Stimulated activated CD4-positive, alpha-beta T cell treated with anti-CD3 and anti-CD28 coated beads, TNF-alpha, amount 100 ng/mL, for 48 hours (primary cell): ENCODE measurements around the gene COBL.
"Not testable (repeated sequence)": the region's sequence is repeated elsewhere in the genome, so short reads cannot be mapped to it uniquely, and the experiment has no call there.

ENCODE experiments used
- DNase-seq, 3 donors: peaks; one replicate each; pipeline ENCODE4 v3.0.0-alpha.2; 2020; ENCODE audit warnings: low read depth in 3 of 3

Gene COBL

DNA sequence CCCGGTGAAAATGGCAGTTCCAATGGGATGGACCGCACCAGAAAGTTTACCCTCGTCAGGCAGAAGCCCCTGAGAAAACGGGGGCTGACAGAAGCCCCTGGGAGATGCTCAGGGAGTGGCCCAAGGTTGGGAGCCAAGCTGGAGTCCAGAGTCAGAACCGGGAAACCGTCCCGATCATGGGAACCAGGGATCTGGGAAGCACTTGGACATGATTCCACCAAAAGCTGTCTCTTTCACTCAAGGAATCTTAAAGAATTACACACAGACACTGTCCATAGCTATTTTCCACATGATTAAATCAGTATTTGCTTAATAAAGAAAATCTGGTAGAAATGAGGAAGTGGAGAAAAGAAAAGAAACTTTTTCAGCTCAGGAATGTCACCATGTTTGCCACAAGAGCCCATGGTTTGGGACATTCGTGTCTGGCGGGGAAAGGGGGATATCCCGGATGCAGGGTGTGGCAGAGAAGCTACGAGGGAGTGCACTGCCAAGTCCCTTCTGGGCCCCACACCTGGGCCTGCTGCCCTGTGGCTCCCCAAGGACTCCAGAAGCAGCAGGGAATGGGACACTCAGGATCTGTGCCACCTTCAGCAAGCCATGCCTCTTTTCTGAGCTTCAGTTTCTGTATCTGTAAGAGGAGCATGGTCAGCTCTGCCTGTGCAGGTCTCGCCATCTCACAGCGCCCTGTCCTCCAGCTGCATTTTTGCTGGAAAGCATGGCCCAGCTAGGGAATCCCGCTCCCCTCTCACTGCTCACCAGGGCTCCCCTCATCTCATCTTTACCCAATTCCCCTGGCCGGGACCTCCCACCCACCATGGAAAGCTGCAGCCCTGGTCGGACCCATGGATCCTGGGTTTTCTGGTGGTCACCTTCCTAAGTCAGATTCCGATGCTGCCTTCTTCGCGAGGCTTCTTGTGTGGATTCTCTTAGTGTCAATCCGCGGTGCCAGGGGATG, 308.8 kb downstream of the COBL start:
- DNase-seq: no peak

GRCh38 chr7:51006483-51007235, 309.9 kb downstream of the COBL start:
- no peak for DNase-seq

GRCh38 chr7:51005074-51005473, 311.5 kb downstream of the COBL start:
- DNase-seq: no peak

- no peak for DNase-seq
Measured at GRCh38 chr7:51000956-51001355, 315.7 kb downstream of the COBL start.

- no peak for DNase-seq
Measured at GRCh38 chr7:50994753-50995319, 321.8 kb downstream of the COBL start.

DNA sequence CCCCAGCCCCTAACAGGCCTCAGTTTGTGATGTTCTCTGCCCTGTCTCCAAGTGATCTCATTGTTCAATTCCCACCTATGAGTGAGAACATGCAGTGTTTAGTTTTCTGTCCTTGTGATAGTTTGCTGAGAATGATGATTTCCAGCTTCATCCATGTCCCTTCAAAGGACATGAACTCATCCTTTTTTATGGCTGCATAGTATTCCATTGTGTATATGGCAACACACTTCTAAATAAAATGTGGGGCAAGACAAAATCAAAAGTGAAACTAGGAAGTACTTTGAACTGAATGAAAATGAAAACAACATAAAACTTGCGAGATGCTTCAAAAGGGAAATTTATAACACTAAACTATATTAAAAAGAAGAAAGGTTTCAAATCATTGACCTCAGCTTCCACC, 326.4 kb downstream of the COBL start:
- DNase-seq: not testable (repeated sequence)

GRCh38 chr7:50988988-50989387, 327.6 kb downstream of the COBL start:
- DNase-seq: no peak

DNA sequence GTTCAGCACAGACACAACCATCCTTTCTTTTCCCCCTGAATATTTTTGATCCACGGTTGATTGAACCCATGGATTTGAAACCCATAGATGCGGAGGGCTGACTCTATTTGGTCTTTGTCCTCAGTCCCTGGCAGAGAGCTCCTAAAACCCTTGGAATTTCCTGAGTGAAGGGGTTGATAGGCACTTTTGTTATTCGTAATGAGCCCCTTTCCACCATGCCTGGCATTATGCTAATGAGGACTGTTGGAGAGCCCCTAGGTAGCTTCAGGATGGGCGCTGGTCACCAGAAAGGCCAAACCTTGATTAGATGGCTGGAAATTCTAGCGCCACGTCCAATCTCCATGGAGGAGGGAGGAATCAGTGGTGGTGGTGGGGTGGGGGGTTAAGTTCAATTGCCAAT, 328.1 kb downstream of the COBL start:
- no peak for DNase-seq

GRCh38 chr7:50985096-50985495, 331.5 kb downstream of the COBL start:
- DNase-seq: no peak

DNA sequence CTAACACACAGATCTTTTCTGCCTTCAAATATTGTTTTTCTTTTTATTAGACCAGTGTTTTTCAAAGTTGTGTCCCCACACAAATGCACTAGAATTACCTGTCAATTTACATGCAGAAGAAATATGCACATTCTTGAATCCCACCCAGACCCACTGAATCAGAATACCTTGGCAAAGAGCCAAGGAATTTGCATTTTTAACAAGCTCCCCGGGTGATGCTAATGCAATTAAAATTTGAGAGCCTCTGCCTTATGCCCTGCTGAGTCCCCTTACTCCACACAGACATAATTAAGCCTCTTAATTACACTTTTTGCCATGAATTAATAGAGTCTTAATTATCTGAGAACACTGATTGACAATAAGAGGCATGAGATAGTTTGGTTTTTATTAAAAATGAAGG, 332.8 kb downstream of the COBL start:
- no peak for DNase-seq

- DNase-seq: no peak
Measured at GRCh38 chr7:50982626-50983025, 334.0 kb downstream of the COBL start.

- DNase-seq: no peak
Measured at GRCh38 chr7:50981743-50982142, 334.9 kb downstream of the COBL start.

GRCh38 chr7:50980411-50980810, 336.2 kb downstream of the COBL start:
- no peak for DNase-seq

DNA sequence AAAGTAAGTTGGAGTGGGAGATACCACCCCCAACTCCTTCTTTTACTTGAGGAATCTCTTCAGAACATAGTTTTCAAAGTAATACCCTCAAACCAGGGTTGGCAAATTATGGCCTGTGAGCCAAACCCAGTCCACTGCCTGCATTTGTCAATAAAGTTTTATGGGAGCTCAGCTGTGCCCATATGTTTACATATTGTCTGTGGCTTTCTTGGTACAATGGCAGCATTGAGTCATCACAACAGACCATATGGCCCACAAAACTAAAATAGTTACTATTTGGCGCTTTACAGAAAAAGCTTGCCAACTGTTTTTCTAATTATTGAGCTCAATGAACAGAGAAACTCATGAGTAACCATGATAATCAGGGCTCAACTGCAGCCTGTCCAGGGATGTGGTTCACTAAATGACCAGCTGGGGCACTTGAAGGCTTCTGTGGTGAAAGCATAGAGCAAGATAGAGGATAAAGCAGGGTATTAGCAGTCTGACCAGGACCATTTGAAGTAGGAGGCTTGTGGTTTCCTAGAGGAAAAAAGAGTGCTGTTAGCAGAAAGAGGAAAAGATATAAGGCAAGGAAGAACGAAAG, 337.9 kb downstream of the COBL start:
- no peak for DNase-seq

DNA sequence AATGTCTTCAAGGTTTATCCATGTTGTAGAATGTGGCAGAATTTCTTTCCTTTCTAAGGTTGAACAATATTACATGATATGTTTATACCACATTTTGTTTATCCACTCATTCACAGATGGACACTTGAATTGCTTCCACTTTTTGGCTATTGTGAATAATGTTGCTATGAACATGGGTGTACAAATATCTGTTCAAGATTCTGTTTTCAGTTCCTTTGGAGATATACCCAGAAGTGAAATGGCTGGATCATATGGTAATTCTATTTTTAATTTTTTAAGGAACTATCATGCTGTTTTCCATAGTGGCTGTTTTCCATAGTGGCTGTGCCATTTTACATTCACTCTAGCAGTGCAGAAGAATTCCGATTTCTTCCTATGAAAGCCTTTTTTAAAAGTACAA, 339.2 kb downstream of the COBL start:
- no peak for DNase-seq

- no peak for DNase-seq
Measured at GRCh38 chr7:50976064-50976463, 340.5 kb downstream of the COBL start.

DNA sequence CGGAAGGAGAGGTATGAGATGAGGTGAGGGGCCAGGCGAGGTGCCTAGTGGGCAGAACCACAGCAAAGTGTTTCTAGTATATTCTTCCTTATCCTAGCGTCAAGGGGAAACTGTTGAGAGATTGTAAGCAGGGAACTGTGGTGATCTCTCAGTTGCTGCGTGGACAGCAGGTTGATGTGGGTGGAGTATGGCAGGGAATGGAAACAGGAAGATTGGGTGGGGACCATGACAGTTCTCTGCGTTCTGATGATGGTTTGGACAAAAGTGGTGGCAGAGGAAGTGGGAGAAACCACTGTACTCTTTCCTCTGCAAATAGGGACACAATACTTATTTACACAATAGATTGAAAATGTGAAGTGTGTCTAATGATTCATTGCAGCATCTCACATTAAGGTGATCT, 342.4 kb downstream of the COBL start:
- no peak for DNase-seq

DNA sequence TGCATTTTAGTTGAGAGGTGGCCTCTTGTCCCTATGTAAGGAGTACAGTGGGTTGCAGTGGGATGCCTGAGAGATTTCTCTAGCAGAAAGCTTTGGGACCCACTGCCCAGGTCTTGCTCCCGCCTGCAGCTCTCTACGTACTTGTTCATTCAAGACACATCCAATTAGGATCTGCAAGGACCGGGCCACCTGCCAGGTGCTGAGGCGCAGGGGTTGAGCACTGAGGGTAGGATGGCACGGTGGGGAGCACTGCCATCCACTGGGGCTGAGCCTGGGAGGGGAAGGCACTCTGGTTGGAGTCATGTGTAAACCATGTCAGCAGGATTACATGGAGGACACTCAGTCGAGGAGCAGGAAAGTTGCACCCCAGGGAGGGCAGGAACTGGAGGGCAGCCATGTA, 342.8 kb downstream of the COBL start:
- no peak for DNase-seq

- no peak for DNase-seq
Measured at GRCh38 chr7:50970092-50970491, 346.5 kb downstream of the COBL start.
